C4-2B (cell line): ENCODE results near the gene RAP1A.
"Not testable (repeated sequence)": the region's sequence is repeated elsewhere in the genome, so short reads cannot be mapped to it uniquely, and the experiment has no call there.

ENCODE experiments used
- H3K27ac ChIP-seq: fragments of 450-650 bp; 2 replicates; pipeline ENCODE4 v1.5.1; 2017
- CTCF ChIP-seq: fragments of 450-650 bp; conservative IDR thresholded peaks from 2 replicates; pipeline ENCODE4 v1.5.1; 2017; ENCODE audit warnings: mild to moderate bottlenecking
- ZFX ChIP-seq: fragments of 450-650 bp; IDR thresholded peaks from 2 replicates; pipeline ENCODE4 v1.6.1; 2017

Gene RAP1A

GRCh38 chr1:111599781-111600693 lies 19.6 kb upstream of the RAP1A start:
- no peak overlapping the region for H3K27ac ChIP-seq
- TF ChIP-seq ZFX (no peak), CTCF (no peak)

DNA sequence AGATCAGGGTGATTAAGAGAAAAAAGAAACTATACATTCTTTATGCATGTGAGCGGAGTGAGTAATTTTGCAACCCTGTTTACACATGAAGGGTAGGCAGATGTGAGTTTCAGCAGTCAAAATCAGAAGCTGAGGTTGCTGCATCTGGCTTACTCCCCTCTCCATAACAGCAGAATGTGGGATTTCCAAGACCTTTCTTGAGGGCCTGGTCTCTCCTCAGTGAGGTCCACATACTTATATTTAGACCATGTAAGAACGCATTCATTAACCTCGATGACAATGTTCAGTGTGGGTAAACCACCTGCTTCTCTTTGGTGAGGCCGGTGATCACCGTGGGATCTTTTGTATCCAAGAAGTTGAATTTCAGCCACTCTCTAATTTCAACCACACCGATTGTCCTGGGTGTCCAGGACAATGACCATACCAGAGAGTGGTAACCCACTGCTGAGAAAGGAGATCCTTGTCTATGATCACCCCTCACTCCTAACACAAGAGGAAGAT lies 18.7 kb upstream of the RAP1A start:
- no peak overlapping the region for H3K27ac ChIP-seq
- TF ChIP-seq ZFX (no peak), CTCF (no peak)

- no peak overlapping the region for H3K27ac ChIP-seq
Measured at GRCh38 chr1:111602302-111602701, 17.3 kb upstream of the RAP1A start.

GRCh38 chr1:111602974-111603373 lies 16.6 kb upstream of the RAP1A start:
- no peak for TF ChIP-seq ZFX
- no peak for TF ChIP-seq CTCF
- no peak overlapping the region for H3K27ac ChIP-seq

More at GRCh38 chr1:111602302-111602701, 17.3 kb upstream of the RAP1A start:
- TF ChIP-seq ZFX, result no peak
- TF ChIP-seq CTCF, result no peak

DNA sequence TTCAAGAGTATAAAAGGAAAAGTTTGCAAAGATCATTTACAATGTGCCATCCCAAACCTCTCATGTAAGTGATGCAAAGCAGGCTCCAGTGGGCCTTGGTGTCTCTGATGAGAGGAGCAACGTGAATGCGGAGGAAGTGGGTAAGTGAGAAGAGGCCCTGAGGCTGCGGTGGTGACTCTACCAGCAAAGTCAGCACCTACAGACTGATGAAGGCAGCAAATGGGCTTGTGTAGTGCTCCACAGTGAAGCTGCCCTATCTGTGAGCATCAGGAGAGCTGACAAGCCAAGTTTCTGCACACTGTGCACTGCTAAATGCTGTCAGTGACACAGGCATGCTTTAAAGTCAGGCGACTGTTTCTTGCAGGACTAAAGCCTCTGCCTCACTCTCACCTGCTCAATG lies 15.6 kb upstream of the RAP1A start:
- no peak overlapping the region for H3K27ac ChIP-seq
- no peak for TF ChIP-seq ZFX
- no peak for TF ChIP-seq CTCF

DNA sequence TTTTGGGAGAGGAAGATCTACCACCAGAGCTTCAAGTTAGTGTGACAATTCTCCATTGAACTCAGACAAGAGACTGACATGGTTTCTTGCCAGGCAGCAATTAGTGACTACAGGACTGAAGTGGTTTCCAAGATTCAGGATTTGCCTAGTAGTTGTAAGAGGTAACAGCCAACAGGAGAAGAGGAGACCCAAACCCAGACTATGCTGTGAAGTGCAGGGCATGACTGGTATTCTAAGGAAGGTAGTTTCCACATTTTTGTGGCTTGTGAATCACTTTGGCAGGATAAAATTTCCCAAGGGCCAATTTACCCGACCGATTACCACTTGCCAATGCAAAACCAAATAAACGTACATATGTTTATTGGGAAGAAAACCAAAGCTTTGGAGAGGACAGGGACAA lies 14.7 kb upstream of the RAP1A start:
- H3K27ac ChIP-seq, result no peak overlapping the region
- TF ChIP-seq CTCF (no peak), ZFX (no peak)

GRCh38 chr1:111605576-111605975 lies 14.0 kb upstream of the RAP1A start:
- no peak for TF ChIP-seq ZFX
- no peak for TF ChIP-seq CTCF
- no peak overlapping the region for H3K27ac ChIP-seq

DNA sequence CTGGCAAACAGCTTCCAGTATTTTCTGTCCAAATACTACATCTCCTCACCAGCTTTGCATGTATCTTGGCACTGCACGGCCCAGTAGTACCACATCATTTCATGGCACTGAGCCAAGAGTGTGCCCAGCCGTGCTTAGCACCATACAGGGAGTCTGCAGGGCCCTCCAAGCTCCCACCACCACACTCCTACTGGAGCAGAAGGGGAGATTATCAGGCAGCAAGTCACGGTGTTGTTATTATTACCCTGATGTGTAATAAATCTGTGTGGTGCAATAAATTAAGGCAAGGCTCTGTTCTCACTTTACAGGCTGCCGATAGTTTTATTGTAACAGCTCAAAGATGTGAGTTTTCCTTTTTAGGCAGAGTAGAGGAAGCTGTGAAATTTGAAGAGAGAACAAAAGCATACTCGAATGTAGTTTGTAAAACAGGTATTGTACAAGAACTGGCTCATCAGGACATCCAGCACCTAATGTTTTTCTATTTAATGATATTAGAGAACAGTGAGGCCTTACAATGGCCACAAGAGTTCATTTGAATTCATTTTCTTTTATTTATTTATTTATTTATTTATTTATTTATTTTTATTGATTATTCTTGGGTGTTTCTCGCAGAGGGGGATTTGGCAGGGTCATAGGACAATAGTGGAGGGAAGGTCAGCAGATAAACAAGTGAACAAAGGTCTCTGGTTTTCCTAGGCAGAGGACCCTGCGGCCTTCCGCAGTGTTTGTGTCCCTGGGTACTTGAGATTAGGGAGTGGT lies 13.0 kb upstream of the RAP1A start:
- not testable (repeated sequence) for H3K27ac ChIP-seq

DNA sequence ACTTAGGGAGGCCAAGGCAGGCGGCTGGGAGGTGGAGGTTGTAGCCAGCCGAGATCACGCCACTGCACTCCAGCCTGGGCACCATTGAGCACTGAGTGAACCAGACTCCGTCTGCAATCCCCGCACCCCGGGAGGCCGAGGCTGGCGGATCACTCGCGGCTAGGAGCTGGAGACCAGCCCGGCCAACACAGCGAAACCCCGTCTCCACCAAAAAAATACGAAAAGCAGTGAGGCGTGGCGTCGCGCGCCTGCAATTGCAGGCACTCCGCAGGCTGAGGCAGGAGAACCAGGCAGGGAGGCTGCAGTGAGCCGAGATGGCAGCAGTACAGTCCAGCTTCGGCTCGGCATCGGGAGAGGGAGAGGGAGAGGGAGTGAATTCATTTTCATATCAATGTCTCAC lies 11.1 kb upstream of the RAP1A start:
- H3K27ac ChIP-seq, result not testable (repeated sequence)
